GM20000 (cell line): ENCODE results near the gene GLI3.

ENCODE experiments used
- DNase-seq: peaks from one replicate; pipeline ENCODE4 v3.0.0; 2012; ENCODE audit warnings: low spot score
- TF ChIP-seq, protein P1 (sequence below): IDR thresholded peaks from 2 replicates; pipeline ENCODE4 v1.5.1; 2012; ENCODE audit warnings: mild to moderate bottlenecking, control low read depth; ENCODE audit errors: extremely low read depth, missing control alignments

Gene GLI3

DNA sequence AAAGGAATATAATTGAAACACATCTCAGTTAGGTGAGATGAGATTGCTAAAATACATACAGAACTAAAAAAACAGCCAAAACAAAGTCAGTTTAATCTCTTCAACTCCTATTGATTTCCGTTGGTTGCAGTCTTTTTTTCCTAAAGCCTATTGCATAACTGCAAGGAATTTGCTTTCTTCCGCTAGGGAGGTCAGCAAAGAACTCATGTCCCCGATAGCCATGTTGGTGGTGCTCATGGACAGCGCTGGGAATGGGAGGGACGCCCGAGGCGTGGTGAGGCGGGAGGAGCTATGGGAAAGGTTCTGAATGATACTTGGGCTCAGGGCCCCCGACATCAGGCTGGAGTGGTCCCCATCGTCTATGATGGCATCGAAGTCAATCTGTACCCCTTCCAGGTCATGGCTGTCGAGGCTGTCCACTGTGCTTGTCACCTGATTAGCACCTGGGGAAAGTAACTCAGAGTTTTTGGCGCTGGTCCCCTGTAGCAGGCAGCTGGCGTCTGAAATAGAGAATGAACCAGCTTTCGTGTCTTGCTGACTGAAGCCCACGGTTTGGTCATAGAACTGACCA is 272.7 kb downstream of the GLI3 start:
- DNase-seq, result no peak
- TF ChIP-seq, protein P1, sequence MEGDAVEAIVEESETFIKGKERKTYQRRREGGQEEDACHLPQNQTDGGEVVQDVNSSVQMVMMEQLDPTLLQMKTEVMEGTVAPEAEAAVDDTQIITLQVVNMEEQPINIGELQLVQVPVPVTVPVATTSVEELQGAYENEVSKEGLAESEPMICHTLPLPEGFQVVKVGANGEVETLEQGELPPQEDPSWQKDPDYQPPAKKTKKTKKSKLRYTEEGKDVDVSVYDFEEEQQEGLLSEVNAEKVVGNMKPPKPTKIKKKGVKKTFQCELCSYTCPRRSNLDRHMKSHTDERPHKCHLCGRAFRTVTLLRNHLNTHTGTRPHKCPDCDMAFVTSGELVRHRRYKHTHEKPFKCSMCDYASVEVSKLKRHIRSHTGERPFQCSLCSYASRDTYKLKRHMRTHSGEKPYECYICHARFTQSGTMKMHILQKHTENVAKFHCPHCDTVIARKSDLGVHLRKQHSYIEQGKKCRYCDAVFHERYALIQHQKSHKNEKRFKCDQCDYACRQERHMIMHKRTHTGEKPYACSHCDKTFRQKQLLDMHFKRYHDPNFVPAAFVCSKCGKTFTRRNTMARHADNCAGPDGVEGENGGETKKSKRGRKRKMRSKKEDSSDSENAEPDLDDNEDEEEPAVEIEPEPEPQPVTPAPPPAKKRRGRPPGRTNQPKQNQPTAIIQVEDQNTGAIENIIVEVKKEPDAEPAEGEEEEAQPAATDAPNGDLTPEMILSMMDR, result no peak

DNA sequence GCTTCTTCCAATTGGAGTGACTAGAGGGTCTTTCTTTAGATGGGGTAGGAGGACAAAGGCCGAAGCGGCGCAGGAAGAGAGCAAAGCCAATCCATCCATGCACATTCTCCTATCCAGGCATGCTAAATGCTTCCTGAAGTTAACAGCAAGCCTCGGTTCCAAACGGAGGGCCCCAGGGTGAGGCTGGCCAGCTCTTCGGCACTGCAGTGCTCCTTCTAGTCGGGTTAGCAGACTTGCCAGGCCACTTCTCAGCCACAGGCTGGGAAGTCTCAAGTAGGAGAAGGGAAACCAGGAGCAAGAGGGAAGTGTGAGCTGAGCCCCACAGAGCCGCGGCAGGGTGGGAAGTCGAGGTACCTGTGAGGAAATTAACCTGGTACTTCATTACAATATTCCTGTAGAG is 280.3 kb downstream of the GLI3 start:
- DNase-seq, result no peak
- TF ChIP-seq, protein P1, result no peak

DNA sequence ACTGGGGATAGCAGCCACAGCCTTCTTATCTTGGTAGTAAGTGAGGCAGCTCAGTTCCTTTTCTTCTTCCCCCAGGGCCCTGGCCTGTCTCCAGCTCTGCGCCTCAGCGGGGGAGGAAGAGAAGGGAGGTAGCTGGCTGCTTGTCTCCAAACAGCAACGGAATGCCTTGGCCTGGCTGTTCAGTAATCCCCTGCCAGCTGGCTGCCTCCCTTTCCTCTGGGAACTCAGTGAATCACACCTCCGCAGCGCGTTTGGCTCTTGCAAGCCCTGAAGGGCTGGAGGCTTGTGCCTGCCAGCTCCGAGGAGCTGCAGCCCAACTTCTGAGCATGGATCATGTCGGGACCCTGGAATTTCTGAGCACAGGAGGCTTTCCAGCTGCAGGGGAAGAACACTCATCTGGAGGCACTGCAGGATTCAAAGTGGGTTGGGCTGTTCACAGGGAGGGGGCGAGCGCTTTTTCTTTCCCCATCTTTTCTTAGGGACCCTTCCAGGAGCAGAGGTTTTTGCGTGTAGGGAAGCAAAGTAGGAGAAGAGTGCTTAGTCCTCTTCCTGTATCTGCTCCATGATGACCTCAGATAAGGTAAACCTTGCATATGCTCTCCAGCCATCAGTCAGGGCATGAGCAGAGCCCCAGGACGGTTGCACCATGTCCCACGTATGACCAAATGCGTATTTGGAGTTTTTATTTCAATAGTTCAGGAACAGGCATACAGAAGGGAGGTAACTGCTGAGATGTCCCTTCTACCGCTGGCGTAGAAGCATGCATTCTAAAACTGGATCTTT is 280.9 kb downstream of the GLI3 start:
- TF ChIP-seq, protein P1, result no peak
- DNase-seq, result no peak

DNA sequence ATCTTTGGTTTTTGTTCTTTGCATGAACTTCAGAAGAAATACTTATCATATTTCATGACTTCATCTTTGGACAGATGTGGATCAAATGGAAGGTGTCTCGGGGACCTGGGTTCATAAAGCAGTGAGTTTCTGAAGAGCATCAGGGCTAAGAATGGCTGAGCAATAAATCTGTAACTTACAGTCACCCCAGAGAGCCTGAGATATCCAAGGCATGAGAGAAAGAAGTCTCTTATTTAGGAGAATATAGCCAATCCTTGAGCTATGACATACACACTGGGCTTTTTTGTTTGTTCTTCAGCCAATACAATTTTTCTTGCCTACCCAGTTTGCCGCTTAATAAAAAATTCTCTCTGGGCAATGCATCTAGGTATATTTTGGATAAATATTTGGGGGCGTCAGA is 281.6 kb downstream of the GLI3 start:
- no peak for DNase-seq
- TF ChIP-seq, protein P1, result no peak

DNA sequence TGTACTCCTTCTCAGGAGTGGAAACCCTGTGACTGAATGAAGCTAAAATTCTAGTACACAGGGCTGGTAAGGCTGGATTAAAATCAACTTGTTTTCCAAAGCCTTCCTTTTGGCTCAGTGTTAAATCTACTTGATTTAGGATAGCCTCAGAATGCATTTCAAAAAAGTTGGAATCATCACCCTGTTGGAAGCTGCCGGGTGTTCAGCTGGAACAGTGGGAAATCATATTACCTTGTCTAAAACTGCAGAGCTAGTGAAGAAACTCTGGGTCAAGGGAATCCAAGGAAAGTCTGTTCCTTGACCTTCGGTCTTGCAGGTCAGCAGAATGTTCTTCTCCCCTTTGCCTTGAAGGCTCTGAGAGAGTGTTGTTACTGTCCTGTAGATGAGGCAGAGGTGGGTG is 282.0 kb downstream of the GLI3 start:
- no peak for DNase-seq
- TF ChIP-seq, protein P1, result no peak

DNA sequence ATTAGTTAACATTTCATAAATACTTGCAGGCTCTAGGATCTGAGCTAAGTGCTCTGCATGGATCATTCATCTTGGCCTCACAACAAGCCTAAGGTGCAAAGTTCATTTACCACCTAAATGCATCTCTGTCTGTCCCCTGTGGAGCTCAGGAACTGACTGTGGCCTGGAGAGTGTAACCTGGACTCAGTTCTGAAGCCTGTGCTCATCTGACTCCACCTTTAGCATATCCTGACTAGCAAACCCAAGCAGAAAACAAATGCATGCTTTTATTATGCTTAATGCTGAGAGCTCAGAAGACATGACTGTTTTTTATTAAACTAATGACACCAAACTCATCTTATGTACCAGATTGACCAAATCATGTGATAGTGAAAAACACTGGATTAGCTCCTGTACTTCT is 288.5 kb downstream of the GLI3 start:
- TF ChIP-seq, protein P1, result no peak
- no peak for DNase-seq

DNA sequence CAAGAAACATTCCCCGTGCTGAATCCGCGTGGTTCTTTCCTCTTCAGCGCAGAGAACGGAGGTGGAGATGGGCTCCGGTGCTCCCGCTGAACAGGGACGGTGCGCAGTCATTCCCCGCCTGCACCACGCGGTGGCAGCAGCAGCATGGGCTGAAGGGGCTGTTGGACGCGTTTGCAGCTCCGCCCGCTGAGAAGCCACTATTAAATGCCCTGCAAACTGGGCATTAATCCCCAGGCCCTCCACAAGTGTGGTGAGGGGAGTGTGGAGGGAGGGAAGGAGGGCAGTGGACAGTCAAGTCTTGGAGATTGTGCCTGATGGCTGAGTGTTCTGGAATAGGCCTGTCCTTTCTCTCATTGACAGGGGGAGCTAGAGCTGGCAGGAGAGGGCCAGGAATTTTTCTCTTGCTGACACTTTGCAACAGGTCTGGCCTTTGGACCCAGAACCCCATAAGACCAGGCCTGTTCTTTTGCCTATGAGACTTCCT is 293.9 kb downstream of the GLI3 start:
- TF ChIP-seq, protein P1, result peak; percentile 93
- DNase-seq, result peak; percentile 80
